ENCODE measurements around the gene CYBA. TPM values are rescaled to one million over a fixed set of nuclear protein-coding genes. Genes with fewer than 3 reads are reported as not detected.

The CYBA gene
- total and polyA plus RNA-seq, 2 of the 4 experiments (the other 2 are of a cell fraction), result 65.6 to 169 TPM

GRCh38 chr16:88651989-88652761 lies 1.3 kb upstream of the CYBA start:
- H2BK15ac ChIP-seq (ENCODE audit: low read depth, low read length), result no peak overlapping the region
- no peak for ATAC-seq (ENCODE audit: low read depth)
- H4K5ac ChIP-seq (ENCODE audit: low read depth, low read length), result no peak overlapping the region
- peaks cover 5% of the 10 kb centered on the region; the same call in 1 of the 2 replicates for H3K4me1 ChIP-seq (ENCODE audit: control insufficient read depth, insufficient read depth, low read length)
- 100% methylated on average over 10 of the region's 29 CpGs; no CpG with 5 or more reads in 1 of the 2 experiments for WGBS, 2 experiments (ENCODE audit: extremely low coverage in 2 of 2, insufficient read length in 1 of 2)
- no peak overlapping the region for H3K14ac ChIP-seq (replicated peaks; ENCODE audit: low read depth, low read length)
- CTCF ChIA-PET, result no interaction called here
- H3K4ac ChIP-seq (ENCODE audit: low read depth, low read length), result no peak overlapping the region
- no peak overlapping the region for H3K9ac ChIP-seq (ENCODE audit: low read depth, low read length)
- H2AK5ac ChIP-seq (ENCODE audit: low read depth, low read length), result no peak overlapping the region
- H3K79me1 ChIP-seq (ENCODE audit: low read depth in 1 of 2, low read length in 2 of 2), result peaks cover 0 to 20% of the 10 kb centered on the region in 2 experiments; a peak in 1 of 4 replicates
- H3K4me2 ChIP-seq (ENCODE audit: low read depth, low read length), result no peak overlapping the region
- peak overlapping the region; percentile 81 for H2AK9ac ChIP-seq (replicated peaks; ENCODE audit: low read depth, low read length, poor library complexity)
- dilution Hi-C loops (cut with HindIII; ENCODE audit: low sequenced_read_pairs, unreplicated experiment) (no loop called here), in situ Hi-C loops (cut with MboI; ENCODE audit: low sequenced_read_pairs) (no loop called here), intact Hi-C loops (cut with micrococcal nuclease) (no loop called here)
- no peak overlapping the region for H3K18ac ChIP-seq (ENCODE audit: low read depth, low read length)
- H3K27me3 ChIP-seq (ENCODE audit: control insufficient read depth, insufficient read depth, low read length), result no peaks in the 10 kb centered on the region
- H4K91ac ChIP-seq (ENCODE audit: insufficient read depth, low read depth, low read length), result no peak overlapping the region
- H2AFZ ChIP-seq (replicated peaks; ENCODE audit: low read length, poor library complexity), result peak overlapping the region; percentile 32
- H3K36me3 ChIP-seq (ENCODE audit: control insufficient read depth, insufficient read depth, low read length), result peaks cover 13% of the 10 kb centered on the region
- H2BK5ac ChIP-seq (ENCODE audit: low read depth, low read length, poor library complexity, severe bottlenecking), result no peak overlapping the region
- H3K56ac ChIP-seq (ENCODE audit: extremely low read depth, insufficient read depth, low read length), result no peak overlapping the region
- peaks cover 3% of the 10 kb centered on the region; the same call in 1 of the 2 replicates for H4K20me1 ChIP-seq (ENCODE audit: insufficient read depth, low read length)
- no TSS peak for BruUV-seq (replicated peaks)
- no peak for TF ChIP-seq CTCF (conservative IDR thresholded peaks at IDR 0.05; ENCODE audit: low read depth, low read length)
- TF ChIP-seq FOS (IDR thresholded peaks at IDR 0.05; ENCODE audit: low read depth, low read length), result no peak
- TF ChIP-seq MAFK (IDR thresholded peaks at IDR 0.05; ENCODE audit: low read depth, low read length), result no peak
- TF ChIP-seq SMC3 (IDR thresholded peaks at IDR 0.05; ENCODE audit: low read depth, low read length), result no peak
- no peak for TF ChIP-seq CHD1 (IDR thresholded peaks at IDR 0.05; ENCODE audit: low read depth, low read length)
- TF ChIP-seq NFE2L2 (IDR thresholded peaks at IDR 0.05; ENCODE audit: low read depth, low read length), result no peak
- TF ChIP-seq CEBPB (IDR thresholded peaks at IDR 0.05; ENCODE audit: low read depth, low read length), result no peak
- H2BK120ac ChIP-seq (ENCODE audit: low read depth, low read length), result no peak overlapping the region
- no peak overlapping the region for H3K4me3 ChIP-seq (ENCODE audit: insufficient read depth, low read depth, low read length)
- H3K9me3 ChIP-seq (ENCODE audit: control insufficient read depth, insufficient read depth, low read length), result no peaks in the 10 kb centered on the region
- no peaks in the 10 kb centered on the region for H3K9me1 ChIP-seq (ENCODE audit: insufficient read depth, low read length)
- DNase-seq, result no peak
- H3K27ac ChIP-seq (ENCODE audit: insufficient read depth, low read length), result no peak overlapping the region
- POLR2A ChIA-PET (ENCODE audit: unreplicated experiment), result no interaction called here
- no peak overlapping the region for H2BK20ac ChIP-seq (ENCODE audit: low read depth, low read length)
- H4K8ac ChIP-seq (ENCODE audit: low read depth in 2 of 2, low read length in 2 of 2), result no peak overlapping the region
- H3K23ac ChIP-seq (ENCODE audit: low read depth, low read length), result no peak overlapping the region

Measured in IMR-90 (cell line).